Measurements from ENCODE around the gene BCL7A.

BCL7A gene

DNA sequence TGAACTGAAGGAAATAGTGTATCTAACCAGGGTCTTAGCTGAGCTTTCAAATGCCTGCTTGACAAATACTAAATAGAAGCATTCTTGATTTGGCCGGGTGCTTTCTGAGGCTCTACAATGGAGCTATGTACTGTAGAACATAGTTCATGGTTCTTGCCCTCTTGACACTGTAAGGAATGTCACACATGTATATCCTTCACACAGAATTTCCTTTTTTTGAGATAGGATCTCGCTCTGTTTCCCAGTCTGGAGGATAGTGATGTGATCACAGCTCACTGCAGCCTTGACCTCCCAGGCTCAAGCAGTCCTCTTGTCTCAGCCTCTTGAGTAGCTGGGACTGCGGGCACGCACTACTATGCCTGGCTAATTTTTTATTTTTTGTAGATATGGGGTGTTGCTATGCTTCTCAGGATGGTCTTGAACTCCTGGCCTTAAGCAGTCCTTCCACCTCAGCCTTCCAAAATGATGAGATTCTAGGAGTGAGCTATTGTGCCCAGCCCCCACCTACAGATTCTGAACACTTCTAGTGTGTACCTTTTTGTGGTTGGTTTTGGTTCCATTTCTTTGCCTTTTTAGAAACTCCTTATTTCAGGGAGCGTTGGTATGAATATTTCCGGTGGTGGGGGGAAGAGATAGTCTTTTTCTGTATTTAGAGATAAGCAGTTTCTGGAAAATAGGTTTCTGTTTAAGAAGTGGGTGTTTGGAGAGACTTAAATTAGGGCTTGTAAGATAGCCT is 61.1 kb downstream of the BCL7A start:
- peaks cover 84% of the 10 kb centered on the region for H3K79me2 ChIP-seq (ENCODE audit: low read length)
- no peaks in the 10 kb centered on the region for H3K9me2 ChIP-seq (replicated peaks; ENCODE audit: insufficient read depth, low read length)
- H3K27ac ChIP-seq (ENCODE audit: low read length), result peak overlapping the region; percentile 75; the same call in 1 of the 2 replicates
- no peaks in the 10 kb centered on the region for H3K9me3 ChIP-seq (replicated peaks; ENCODE audit: insufficient read depth, low read length)
- DNase-seq, result peak; percentile 61
- H3F3A ChIP-seq (ENCODE audit: insufficient read depth, low read length), result peaks cover 32% of the 10 kb centered on the region
- H2AFZ ChIP-seq (ENCODE audit: low read length), result no peak overlapping the region
- peaks cover 12% of the 10 kb centered on the region for H3K4me1 ChIP-seq (ENCODE audit: low read length)
- peak overlapping the region; percentile 87 for H3K4me2 ChIP-seq (ENCODE audit: low read depth, low read length)
- no peak overlapping the region; the same call in 1 of the 2 replicates for H3K9ac ChIP-seq (ENCODE audit: low read length)
- no peaks in the 10 kb centered on the region for H3K36me3 ChIP-seq (replicated peaks; ENCODE audit: insufficient read depth, low read length)
- TF ChIP-seq, protein P1, sequence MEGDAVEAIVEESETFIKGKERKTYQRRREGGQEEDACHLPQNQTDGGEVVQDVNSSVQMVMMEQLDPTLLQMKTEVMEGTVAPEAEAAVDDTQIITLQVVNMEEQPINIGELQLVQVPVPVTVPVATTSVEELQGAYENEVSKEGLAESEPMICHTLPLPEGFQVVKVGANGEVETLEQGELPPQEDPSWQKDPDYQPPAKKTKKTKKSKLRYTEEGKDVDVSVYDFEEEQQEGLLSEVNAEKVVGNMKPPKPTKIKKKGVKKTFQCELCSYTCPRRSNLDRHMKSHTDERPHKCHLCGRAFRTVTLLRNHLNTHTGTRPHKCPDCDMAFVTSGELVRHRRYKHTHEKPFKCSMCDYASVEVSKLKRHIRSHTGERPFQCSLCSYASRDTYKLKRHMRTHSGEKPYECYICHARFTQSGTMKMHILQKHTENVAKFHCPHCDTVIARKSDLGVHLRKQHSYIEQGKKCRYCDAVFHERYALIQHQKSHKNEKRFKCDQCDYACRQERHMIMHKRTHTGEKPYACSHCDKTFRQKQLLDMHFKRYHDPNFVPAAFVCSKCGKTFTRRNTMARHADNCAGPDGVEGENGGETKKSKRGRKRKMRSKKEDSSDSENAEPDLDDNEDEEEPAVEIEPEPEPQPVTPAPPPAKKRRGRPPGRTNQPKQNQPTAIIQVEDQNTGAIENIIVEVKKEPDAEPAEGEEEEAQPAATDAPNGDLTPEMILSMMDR (IDR thresholded peaks at IDR 0.05; ENCODE audit: low read length), result no peak
- TF ChIP-seq EZH2phosphoT487 (IDR thresholded peaks at IDR 0.05; ENCODE audit: low read length) (no peak), EZH2 (optimal IDR thresholded peaks at IDR 0.05; ENCODE audit: low read depth, low read length) (no peak)
- H3K27me3 ChIP-seq (replicated peaks; ENCODE audit: insufficient read depth, low read length), result no peaks in the 10 kb centered on the region
- H3K4me3 ChIP-seq (ENCODE audit: low read length), result peak overlapping the region; percentile 74
- H4K20me1 ChIP-seq (ENCODE audit: insufficient read depth, low read length), result no peaks in the 10 kb centered on the region

GRCh38 chr12:122084857-122085405 is 63.2 kb downstream of the BCL7A start:
- H3K4me1 ChIP-seq (ENCODE audit: low read length), result peaks cover 12% of the 10 kb centered on the region
- TF ChIP-seq, protein P1 (IDR thresholded peaks at IDR 0.05; ENCODE audit: low read length), result no peak
- no peak for TF ChIP-seq EZH2 (optimal IDR thresholded peaks at IDR 0.05; ENCODE audit: low read depth, low read length)
- TF ChIP-seq EZH2phosphoT487 (IDR thresholded peaks at IDR 0.05; ENCODE audit: low read length), result no peak
- no peaks in the 10 kb centered on the region for H4K20me1 ChIP-seq (ENCODE audit: insufficient read depth, low read length)
- H3K4me2 ChIP-seq (ENCODE audit: low read depth, low read length), result no peak overlapping the region
- H3K9ac ChIP-seq (ENCODE audit: low read length), result no peak overlapping the region
- no peak for DNase-seq
- H3K9me3 ChIP-seq (replicated peaks; ENCODE audit: insufficient read depth, low read length), result no peaks in the 10 kb centered on the region
- peaks cover 30% of the 10 kb centered on the region for H3F3A ChIP-seq (ENCODE audit: insufficient read depth, low read length)
- no peaks in the 10 kb centered on the region for H3K36me3 ChIP-seq (replicated peaks; ENCODE audit: insufficient read depth, low read length)
- H3K4me3 ChIP-seq (ENCODE audit: low read length), result no peak overlapping the region
- H2AFZ ChIP-seq (ENCODE audit: low read length), result no peak overlapping the region
- H3K79me2 ChIP-seq (ENCODE audit: low read length), result peaks cover 95% of the 10 kb centered on the region
- no peak overlapping the region for H3K27ac ChIP-seq (ENCODE audit: low read length)
- no peaks in the 10 kb centered on the region for H3K27me3 ChIP-seq (replicated peaks; ENCODE audit: insufficient read depth, low read length)
- H3K9me2 ChIP-seq (replicated peaks; ENCODE audit: insufficient read depth, low read length), result no peaks in the 10 kb centered on the region

DNA sequence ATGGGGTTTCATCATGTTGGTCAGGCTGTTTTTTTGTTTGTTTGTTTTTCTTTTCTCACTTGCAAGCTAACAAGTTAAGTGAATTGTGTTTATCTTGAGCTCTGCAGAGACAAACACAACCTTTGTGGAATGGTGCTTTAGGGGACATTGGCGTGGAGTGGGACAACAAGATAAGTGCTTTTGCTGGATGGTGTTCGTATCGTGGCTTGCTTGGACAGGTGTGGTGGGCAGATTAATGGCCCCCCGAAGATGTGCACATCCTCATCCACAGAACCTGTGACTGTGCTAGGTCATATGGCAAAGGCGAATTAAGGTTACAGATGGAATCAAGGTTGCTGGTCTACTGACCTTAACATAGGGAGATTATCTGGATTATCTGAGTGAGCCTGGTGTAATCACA is 63.9 kb downstream of the BCL7A start:
- H3K36me3 ChIP-seq (replicated peaks; ENCODE audit: insufficient read depth, low read length), result no peaks in the 10 kb centered on the region
- no peaks in the 10 kb centered on the region for H3K9me2 ChIP-seq (replicated peaks; ENCODE audit: insufficient read depth, low read length)
- no peak overlapping the region for H3K4me3 ChIP-seq (ENCODE audit: low read length)
- H3K4me1 ChIP-seq (ENCODE audit: low read length), result peaks cover 12% of the 10 kb centered on the region
- H4K20me1 ChIP-seq (ENCODE audit: insufficient read depth, low read length), result no peaks in the 10 kb centered on the region
- H3F3A ChIP-seq (ENCODE audit: insufficient read depth, low read length), result peaks cover 25% of the 10 kb centered on the region
- DNase-seq, result no peak
- no peak overlapping the region for H3K9ac ChIP-seq (ENCODE audit: low read length)
- no peak for TF ChIP-seq EZH2 (optimal IDR thresholded peaks at IDR 0.05; ENCODE audit: low read depth, low read length)
- TF ChIP-seq, protein P1 (IDR thresholded peaks at IDR 0.05; ENCODE audit: low read length), result no peak
- no peak for TF ChIP-seq EZH2phosphoT487 (IDR thresholded peaks at IDR 0.05; ENCODE audit: low read length)
- H3K4me2 ChIP-seq (ENCODE audit: low read depth, low read length), result no peak overlapping the region
- H3K27ac ChIP-seq (ENCODE audit: low read length), result no peak overlapping the region
- no peaks in the 10 kb centered on the region for H3K9me3 ChIP-seq (replicated peaks; ENCODE audit: insufficient read depth, low read length)
- H2AFZ ChIP-seq (ENCODE audit: low read length), result no peak overlapping the region
- no peaks in the 10 kb centered on the region for H3K27me3 ChIP-seq (replicated peaks; ENCODE audit: insufficient read depth, low read length)
- H3K79me2 ChIP-seq (ENCODE audit: low read length), result peaks cover 95% of the 10 kb centered on the region
